ENCODE measurements around the gene CPAMD8.

Gene CPAMD8

DNA sequence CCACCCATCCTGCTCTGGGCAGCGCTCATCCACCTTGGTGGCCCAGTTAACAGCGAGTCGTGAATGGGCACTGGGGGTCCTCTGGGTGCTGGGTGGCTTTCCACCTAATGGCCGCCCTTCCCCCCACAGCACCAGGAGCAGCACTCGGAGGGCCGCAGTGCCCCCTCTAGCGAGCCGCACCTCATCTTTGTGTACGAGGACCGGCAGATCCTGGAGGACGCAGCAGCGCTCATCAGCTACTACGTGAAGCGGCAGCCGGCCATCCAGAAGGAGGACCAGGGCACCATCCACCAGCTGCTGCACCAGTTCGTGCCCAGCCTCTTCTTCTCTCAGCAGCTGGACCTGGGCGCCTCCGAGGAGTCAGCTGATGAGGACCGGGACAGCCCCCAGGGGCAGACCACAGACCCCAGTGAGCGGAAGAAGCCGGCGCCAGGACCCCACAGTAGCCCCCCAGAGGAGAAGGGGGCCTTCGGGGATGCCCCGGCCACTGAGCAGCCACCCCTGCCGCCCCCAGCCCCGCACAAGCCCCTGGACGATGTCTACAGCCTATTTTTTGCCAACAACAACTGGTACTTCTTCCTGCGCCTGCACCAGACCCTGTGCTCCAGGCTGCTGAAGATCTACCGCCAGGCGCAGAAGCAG, 157.2 kb downstream of the CPAMD8 start:
- no peak for DNase-seq

- no peak for DNase-seq
These were observed 158.0 kb downstream of the CPAMD8 start for GRCh38 chr19:16868423-16869130.

DNA sequence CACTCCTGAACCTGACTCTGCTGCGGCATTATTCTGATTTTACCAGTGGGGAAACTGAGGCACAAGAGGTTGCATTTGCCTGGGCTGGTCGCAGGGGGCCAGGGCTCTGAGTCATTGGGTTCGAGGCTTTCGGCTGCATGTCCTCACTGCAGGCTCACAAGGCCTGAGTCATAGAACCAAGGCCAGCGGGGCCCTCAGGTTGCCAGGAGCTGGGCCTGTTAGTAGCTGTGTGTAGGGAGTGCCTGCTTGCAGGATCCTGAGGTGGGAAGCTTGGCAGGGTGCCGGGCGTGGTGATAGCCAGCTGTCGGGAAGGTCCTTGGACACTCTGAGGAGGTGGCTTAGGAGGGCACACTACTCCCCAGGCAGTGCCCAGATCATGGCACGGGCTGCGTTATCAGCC, 159.4 kb downstream of the CPAMD8 start:
- DNase-seq: no peak

DNA sequence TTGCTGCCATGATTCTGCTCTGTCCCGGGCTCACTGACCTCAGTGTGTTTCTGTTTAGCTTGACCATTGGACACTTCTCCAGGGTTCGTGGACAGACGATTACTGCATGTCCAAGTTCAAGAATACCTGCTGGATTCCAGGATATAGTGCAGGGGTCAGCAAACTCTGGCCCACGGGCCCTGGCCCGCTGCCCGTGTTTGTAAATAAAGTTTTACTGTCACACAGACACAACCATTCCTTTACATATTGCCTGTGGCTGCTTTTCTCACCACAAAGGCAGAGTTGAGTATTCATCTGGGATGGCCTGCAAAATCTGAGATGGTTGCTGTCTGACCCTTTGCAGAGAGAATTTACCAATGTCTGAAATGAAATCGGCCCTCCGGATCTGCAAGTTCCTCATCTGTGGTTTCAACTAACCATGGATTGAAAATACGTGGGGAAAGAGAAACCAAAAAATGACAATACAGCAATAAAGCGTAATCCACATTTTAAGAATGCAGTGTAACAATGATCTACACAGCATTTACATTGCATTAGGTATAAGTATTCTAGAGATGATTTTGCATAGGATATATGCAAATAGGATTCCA, 163.7 kb downstream of the CPAMD8 start:
- DNase-seq: no peak

- DNase-seq: no peak
These were observed 164.8 kb downstream of the CPAMD8 start for GRCh38 chr19:16861834-16862233.

DNA sequence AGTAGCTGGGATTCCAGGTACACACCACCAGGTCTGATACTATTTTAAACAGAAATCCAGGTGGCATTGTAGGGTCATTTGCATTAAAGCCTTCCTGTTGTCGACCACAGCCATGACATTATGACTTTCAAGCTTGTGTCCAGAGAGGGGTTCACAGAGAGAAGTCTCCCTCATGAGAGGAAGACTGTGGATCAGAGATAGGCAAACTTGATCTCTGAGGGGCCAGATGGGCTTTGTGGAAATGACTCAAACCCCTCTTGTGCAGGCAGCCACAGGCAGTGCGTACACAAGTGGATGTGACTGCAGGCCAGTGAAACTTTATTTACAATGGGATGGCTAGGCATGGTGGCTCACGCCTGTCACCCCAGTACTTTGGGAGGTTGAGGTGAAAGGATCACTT, 165.6 kb downstream of the CPAMD8 start:
- DNase-seq: no peak

GRCh38 chr19:16860118-16860517, 166.5 kb downstream of the CPAMD8 start:
- no peak for DNase-seq

GRCh38 chr19:16859626-16860025, 167.0 kb downstream of the CPAMD8 start:
- DNase-seq: no peak

DNA sequence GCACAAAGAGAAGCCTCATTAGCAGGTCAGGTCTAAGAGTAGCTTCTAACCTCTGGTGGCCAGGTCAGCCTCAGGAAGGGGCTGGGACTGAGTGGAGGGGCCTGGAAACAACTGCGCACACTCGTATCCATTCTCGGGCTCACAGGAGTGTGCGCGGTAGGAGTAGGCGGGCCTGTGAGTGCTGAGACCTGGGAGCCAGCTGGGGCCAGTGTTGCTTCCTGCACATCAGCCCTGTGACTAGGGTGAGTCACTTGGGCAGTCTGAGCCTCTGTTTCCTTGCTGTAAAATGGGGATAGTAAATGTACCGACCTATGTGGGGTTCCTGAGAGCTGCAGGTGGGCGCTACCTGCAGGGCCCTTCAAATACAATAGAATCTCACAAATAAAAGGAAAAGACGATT, 170.5 kb downstream of the CPAMD8 start:
- no peak for DNase-seq

DNA sequence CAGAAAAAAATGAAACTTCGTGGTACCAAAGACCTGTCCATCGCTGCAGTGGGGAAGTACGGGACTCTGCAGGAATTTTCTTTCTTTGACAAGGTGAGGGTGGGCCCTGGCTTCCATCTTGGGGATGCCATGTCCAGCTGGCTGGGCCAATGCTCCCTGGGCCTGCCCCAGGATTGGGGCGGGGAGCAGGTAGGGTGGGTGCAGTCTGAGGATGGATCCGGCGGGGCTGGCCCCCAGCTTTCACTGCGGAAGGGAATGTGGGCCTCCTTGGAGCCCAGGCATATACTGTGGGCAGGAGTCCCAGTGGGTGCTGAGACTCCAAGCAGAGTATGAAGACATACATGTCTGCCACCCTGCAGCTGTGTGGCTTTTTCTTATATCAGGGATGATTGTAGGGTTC, 173.5 kb downstream of the CPAMD8 start:
- DNase-seq: no peak

- DNase-seq: no peak
These were observed 175.4 kb downstream of the CPAMD8 start for GRCh38 chr19:16851031-16851712.

DNA sequence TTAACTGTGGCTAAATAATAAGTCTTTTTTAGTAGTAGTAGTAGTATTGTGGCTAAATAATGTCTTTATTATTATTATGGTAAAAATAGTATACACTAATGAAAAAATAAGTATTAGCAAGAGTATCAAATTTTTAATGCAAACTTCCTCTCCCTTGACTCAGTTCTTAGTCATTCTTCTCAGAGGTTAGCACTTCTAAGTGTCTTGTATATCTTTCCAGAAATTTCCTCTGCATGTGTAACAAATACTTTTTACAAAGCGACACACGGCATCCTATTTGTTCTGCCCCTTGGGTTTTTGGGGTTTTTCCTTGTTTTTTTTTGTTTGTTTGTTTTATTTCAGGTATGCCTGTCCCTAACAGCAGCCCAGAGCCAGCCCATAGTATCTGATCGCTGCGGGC, 176.5 kb downstream of the CPAMD8 start:
- DNase-seq: no peak

GRCh38 chr19:16849168-16849567, 177.4 kb downstream of the CPAMD8 start:
- DNase-seq: no peak

GRCh38 chr19:16847430-16847829, 179.2 kb downstream of the CPAMD8 start:
- DNase-seq: no peak

DNA sequence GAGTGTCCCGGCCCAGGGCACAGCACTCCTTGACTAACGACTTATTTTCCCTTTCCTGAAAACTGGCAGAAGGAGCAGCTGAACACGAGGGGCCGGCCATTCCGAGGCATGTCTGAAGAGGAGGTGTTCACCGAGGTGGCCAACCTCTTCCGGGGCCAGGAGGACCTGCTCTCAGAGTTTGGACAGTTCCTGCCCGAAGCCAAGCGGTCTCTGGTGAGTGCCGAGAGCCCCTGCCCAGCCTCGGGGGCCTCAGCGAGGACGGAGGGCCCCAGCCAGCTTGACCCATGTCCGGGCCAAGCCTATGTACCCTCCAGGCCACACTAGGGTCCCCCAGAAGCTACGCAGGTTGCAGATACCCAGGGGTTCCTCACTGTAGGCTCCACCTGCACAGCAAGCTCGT, 179.7 kb downstream of the CPAMD8 start:
- no peak for DNase-seq
